ENCODE data around the gene TNS4.

Gene TNS4

GRCh38 chr17:40535924-40536294 lies 34.5 kb upstream of the TNS4 start:
- DNase-seq: no peak

DNA sequence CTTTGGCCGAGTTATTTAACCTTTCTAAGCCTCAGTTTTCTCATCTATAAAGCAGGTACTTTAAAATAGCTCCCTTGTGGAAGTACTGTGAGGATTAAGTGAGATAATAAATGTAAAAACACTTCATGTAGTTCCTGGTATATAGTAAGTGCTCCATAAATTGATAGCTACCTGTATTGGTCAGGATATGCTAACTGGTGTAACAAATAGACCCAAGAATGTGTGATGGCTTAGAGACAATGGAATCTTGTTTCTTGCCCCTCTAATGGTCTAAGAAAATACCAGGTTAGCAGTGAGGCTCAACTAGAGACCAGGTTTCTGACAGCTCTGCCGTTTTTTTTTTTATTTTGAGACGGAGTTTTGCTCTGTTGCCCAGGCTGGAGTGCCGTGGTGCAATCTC lies 34.0 kb upstream of the TNS4 start:
- no peak for DNase-seq

- no peak for DNase-seq
Measured at GRCh38 chr17:40534371-40535189, 33.2 kb upstream of the TNS4 start.

DNA sequence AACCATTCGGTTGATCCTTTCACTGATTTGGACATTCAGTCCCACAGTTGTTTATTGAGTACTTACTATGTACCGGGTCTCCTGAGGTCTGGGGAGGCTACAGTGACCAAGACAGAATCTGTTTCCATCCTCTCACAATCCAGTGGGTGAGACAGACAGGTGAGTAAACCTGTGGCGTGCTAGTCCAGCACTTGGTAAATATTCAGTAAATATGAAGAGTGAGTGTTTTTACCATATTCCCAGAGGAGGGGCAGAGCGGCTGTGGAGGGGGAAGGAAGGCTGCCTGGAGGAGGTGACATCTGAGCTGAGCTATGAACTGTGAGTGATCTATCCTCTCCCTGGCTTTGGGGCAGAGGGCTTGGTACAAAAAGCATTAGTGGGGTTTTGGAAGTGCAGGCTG lies 32.5 kb upstream of the TNS4 start:
- DNase-seq: no peak

DNA sequence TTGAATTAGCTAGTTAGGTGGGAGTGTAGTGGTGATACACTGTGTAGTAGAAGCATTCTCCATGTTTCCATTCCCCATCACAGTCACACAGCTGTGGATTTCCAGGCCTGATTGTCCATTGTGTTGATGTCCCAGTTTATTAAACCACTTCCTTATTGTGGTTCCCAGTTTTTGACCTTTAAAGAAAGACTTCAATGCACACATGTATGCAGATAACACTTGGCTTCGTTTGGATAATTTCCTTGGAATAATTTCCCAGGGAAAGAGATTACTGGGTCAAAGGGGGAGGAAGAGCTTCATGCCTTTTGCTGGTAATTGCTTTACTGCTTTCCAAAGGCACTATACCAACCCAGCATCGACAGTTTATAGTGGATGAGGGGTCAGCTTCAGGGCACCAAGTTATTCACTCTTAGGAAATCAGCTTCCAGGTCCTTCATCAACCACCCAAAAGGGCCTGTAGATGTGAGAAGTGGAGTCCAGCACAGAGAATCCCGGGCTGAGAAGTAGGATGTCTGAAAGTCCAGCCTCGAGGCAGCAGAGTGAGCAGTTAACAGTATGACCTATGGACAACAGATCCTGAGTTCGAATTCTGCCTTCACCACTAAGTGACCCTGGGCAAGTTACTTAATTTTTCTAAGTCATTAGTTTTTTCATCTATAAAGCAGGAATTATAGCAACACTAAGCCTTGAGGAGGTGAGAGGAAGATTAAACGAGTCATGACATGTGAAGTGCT lies 31.3 kb upstream of the TNS4 start:
- DNase-seq: no peak

GRCh38 chr17:40531051-40531991 lies 29.9 kb upstream of the TNS4 start:
- peak; percentile 79 to 84 for DNase-seq

- DNase-seq: no peak
Measured at GRCh38 chr17:40530531-40530994, 29.1 kb upstream of the TNS4 start.

- DNase-seq: no peak
Measured at GRCh38 chr17:40529991-40530390, 28.6 kb upstream of the TNS4 start.

- no peak for DNase-seq
Measured at GRCh38 chr17:40528692-40529417, 27.4 kb upstream of the TNS4 start.

DNA sequence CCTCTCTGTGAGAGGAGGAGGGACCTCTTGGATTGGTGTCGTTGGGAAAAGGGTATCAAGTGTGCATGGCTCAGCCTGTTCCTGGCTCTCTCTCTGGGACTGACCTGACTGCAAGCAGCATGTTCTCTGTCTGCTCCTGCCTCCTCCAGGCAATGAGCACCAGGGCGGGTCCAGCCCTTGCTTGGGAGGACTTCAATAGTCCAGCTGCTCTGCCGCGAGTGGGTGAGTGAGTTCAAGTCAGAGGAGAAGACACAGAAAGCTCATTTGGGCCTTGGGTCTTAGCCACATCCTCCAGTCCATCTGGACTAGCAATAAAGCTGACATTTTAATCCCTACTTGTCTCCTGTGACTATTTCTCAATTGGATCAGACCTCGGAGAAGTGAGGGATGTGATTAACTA lies 25.2 kb upstream of the TNS4 start:
- no peak for DNase-seq

DNA sequence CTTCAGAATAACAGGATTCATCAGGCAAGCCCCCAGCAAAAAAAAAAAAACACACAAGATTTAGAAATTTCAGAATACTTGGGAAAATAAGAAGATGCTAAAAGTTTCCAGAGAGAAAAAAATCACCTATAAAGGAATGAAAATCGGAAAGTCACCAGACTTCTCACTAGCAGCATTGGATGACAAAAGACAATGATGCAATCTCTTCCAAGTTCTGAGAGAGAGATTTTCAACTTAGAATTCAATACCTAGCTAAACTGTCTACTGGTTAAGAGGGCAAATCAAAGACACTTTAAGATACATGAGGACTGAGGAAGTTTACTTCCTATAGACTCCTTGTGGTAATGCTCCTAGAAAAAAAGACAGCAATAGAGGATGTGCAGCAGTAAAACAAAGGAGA lies 23.9 kb upstream of the TNS4 start:
- DNase-seq: no peak

DNA sequence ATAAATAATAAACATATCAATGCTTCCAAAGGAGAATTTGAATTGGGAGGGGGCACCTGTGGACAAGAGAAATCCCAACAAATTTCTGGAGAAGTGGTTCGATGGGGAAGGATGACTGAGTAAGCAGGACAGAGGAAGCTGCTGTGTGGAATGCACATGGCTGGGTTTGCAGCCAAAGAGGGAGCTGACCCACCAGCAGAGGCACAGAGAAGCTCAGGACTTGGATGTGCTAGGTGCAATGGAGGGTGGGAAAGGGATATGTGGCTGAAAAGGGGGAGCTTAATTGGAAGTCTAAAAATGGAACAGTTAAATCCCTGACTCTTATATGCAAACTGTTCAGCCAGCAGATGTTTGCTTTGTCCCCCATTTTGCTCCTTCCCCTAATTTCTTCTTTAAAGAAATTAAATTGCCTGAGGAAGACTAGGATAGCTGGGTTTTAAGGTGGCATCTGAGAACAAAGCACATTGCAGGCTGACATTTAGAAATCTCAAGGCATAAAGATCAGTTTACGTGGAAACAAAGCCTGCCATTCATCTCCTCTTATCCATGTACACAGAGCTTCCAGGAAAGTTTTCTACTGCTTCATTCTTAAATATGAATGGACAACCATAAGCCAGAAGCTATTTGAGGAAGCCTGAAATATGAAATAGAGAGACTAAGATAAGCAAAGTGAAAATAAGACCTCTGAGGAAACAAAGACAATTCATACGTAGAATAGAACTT lies 23.0 kb upstream of the TNS4 start:
- no peak for DNase-seq

- no peak for DNase-seq
Measured at GRCh38 chr17:40522961-40523310, 21.5 kb upstream of the TNS4 start.

DNA sequence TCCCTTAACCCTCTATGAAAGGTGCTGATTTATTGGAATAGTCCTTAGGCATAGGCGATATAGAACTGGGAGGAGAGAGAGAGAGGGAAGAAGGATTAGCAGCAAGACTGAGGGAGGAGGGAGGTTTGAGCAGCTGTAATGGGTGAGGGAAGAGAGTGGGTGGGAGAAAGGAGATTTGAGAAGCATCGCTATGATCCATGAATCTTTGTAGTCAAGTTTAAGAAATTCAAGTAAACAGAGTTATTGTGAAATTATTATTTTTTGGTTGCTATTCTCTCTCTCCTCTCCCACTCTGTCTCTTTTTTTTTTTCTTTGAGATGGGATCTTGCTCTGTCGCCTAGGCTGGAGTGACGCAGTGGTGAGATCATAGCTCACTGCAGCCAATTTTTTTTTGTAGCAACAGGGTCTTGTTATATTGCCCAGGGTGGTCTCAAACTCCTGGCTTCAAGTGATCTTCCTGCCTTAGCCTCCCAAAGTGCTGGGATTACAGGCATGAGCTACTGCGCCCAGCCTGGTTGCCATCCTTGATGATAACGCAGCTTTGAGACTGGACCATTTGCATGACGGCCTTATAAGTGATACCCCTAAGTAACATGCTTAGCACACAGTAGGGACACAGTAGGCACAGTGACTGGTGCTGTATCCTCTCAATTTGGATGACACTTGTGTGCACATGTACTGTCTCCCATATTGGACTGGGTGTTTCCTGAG lies 21.0 kb upstream of the TNS4 start:
- no peak for DNase-seq

DNA sequence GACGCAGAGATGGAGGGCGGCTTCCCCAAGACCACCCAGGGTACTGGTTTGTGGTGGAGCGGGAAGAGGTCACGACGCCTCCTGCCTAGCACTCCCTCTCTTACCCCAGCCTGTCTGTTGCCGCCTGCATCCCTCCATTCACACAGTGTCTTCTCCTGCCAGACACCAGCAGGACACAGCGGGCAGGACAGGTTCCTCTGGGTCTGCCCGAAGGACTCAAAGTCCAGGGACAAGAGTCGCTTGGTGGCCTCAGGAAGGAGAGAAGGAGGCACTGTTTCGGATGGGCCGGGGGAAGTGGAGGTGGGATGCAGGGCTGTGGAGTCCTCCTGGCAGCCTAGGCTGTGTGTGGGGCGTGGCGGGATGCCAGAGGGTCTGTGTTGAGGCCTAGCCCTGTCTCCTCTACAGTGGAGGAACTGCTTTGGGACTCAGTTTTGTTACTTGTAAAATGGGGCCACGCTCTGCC lies 19.6 kb upstream of the TNS4 start:
- no peak for DNase-seq

DNA sequence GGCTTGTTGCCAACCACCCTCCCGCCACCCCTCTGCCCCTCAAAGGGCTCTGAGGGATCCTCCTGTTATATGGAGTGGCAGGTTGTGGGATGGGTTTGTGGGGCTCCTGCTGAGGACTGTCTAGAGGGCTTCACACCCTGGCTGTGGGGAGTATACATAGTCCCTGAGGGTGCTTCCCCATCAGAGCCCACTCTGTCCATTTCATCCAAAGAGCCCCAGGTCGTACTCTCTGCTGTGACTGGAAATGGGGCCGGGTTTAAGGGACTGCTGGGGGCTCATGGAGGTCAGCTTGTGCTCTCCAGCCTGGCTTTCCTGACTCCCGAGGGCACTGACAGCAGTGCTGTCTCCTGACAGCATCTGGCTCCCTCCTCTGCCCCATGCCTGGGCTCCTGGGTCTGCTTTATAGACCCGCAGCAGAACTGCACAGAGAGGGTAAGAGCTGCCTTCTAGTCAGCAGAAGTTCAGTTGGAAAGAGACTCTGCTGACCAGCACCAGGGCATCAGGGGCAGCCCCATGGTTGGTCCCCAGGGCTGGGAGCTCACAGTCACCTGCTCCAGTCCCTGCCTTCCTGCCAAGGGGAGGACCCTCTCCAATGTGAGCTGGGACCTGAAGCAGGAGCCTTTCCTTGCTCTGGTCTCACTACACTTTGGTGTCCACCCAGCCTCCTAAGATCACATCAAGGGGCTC lies 17.8 kb upstream of the TNS4 start:
- no peak for DNase-seq

DNA sequence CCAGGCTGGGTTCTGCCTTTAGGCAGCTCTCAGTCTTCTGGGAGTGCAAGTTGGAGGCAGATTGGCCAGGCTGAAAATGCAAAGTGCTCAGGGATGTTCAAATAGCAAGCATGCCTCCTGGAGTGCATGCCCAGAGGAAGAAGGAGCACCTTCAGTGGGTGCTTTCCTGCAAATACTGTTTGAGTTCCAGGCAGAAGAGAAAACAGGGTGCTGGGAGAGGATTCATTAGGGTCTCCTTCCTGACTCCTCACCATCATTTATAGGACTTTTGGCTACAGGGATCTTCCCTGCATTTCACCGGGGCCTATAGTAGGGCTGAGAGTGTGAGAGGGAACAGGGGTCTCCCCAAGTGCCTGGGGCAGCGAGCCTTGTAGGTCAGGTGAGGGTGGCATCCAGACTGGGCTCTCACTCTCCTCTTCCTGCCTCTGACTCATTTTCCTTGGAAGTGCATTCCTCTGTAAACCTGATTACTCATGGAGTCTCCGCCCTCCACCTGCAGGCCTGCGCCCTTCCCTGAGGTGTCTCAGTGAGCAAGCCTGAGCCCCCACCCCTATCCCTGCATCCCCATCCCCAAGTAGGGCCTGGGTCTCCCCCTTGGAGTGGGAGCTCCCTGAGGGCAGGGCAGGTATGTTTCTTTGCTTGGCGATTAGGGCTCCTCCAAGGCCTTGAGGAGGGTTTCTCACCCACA lies 17.1 kb upstream of the TNS4 start:
- DNase-seq: no peak

DNA sequence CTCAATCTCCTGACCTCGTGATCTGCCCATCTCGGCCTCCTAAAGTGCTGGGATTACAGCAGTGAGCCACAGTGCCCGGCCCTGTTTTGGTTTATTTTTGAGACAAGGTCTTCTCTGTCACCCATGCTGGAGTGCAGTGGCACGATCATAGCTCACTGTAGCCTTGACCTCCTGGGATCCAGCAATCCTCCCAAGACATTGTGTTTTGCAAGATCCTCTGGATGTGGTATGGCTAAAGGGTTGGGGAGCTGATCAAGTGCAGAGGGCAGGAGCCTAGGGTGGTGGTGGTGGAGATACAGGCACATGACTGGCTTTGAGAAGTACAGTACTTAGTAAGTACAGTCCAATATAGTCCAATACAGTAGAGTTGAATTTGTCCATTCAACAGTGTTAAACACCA lies 16.6 kb upstream of the TNS4 start:
- DNase-seq: no peak

DNA sequence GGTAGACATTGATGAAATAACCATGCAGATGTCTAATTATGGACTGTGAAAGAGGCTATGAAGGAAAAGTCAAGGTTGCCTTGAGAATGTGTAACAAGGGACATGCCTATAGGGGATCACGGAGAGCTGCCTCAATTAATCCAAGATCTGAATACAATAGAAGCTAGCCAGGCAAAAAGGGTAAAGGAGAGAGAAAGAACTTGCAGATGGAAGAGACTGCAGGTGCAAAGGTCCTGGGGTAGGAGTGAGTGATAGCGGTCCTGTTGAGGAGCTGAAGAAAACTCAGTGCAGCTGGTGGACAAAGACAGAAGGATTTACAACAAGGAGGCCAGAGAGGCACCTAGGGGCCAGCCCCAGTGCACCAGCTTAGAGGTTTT lies 15.9 kb upstream of the TNS4 start:
- DNase-seq: no peak

All from activated CD4-positive, alpha-beta T cell treated with anti-CD3 and anti-CD28 coated beads for 4 hours (primary cell).